Parietal lobe (tissue), 1 donor: Measurements from ENCODE around the gene RPS21. TPM values are rescaled to one million over a fixed set of nuclear protein-coding genes. Genes with fewer than 3 reads are reported as not detected.

Experiments
- total RNA-seq: library from RNA; depleted of rRNA; stranded (reverse); fragments of >200 nt; gene quantifications from one replicate; pipeline ENCODE4 v1.2.3, GENCODE V29; 2014

RPS21 gene
- total RNA-seq, result 486 TPM

DNA sequence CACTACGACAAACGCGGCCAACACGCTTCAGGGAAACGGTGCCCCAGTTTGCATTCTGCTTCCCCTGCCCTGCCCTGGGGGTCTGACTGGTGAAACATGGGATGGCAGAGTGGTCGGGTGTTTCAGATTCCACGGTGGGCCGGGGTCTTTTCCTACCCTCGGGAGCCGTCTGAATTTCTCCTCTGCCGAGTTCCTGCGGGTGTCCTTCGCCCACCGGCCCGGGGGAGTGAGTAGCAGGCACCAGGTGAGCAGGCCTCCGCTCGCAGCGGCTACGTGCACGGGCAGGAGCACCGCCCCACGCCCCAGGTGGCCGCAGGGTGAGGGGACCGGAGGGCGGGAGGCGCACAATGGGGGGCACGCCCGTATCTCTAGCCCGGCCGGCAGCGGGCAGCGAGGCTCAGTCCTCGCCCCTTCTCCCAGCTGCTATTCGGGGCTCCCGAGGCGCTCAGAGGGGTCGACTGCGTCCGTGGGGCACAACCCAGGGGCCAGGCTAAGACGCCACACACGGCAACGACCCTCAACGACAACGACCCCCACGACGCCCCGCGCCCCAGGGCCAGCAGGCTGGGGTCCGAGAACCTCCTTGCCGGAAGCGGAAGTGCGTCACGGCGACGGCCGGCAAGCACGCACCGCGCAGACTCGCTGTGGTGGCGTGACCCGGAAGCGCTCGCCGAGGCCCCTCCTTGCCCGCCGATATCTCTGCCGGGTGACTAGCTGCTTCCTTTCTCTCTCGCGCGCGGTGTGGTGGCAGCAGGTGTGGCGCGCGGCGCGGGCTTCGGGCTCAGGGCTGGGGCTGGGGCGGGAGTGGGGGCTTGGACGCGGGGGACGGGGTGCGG, at the start of gene RPS21:
RPS21 (plus strand) TSS at position 721 of the 836 bp plus-strand sequence. CDS start 236 bp downstream, outside the sequence.

DNA sequence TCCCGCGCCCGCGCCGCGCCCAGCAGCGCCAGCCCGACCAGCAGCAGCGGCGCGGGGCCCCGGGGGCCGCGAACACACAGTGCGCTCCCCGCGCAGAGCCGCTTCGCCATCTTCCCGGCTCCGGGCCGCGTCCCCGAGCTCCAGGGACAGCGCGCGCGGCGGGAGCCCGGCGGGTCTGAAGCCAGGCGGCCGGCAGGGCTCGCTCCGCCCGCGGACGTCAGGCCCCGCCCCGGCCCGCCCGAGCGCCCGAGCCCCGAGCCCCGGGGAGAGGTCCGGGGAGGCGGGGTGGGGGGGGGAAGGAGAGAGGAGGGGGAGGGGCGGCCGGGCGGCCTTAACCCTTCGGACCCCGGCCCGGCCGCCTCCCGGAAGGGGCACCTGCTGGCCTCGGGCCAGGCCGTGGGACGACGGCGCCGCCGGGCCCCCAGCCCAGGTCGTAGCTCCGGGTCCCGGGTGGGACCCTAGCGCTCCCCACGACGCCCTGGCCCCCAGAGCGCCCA, 19.7 kb upstream of the RPS21 start, which contains the start of gene LAMA5:
LAMA5 (minus strand) TSS at position 177 of the 497 bp plus-strand sequence; CDS start at position 110, 67 bp downstream.

DNA sequence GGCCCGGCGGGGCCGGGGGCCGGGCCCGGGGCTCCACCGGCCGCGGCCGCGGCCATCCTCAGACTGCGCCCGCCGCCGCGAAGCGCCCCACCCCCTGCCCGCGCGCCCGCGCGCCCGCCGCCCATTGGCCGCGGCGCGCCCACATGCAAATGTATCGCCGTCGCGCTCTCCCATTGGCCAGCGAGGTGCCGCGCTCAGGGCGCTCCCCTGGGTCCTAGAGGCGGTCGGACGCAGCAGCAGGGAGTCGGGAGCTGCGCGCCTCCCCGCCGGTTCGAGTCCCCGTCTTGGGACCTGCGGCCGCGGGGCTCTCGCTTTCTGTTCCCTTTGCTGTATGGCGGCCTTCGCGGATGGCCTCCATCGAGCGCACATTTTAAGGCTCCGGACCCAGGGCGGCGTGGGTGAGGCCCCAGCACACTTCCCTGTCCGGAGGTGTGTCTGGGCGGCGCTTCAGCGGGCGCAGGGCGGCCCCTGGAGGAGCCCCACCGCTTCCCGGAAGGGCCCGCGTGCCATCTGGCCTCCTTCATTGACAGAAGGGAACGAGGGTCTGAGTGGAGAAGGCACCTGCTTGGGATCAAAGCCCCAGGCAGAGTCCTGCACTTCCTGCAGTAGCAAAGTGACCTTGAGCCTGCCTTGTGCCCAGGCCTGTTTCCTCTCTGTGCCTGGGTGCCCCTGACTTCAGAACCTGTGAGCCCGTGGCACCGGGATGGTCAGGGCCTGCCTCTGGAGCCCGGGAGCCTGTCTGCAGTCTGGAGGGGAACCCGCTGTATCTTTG, 20.5 kb downstream of the RPS21 start, which contains the start of gene CABLES2:
CABLES2 (minus strand) TSS at position 65 of the 772 bp plus-strand sequence; CDS start at position 56, 9 bp downstream.

DNA sequence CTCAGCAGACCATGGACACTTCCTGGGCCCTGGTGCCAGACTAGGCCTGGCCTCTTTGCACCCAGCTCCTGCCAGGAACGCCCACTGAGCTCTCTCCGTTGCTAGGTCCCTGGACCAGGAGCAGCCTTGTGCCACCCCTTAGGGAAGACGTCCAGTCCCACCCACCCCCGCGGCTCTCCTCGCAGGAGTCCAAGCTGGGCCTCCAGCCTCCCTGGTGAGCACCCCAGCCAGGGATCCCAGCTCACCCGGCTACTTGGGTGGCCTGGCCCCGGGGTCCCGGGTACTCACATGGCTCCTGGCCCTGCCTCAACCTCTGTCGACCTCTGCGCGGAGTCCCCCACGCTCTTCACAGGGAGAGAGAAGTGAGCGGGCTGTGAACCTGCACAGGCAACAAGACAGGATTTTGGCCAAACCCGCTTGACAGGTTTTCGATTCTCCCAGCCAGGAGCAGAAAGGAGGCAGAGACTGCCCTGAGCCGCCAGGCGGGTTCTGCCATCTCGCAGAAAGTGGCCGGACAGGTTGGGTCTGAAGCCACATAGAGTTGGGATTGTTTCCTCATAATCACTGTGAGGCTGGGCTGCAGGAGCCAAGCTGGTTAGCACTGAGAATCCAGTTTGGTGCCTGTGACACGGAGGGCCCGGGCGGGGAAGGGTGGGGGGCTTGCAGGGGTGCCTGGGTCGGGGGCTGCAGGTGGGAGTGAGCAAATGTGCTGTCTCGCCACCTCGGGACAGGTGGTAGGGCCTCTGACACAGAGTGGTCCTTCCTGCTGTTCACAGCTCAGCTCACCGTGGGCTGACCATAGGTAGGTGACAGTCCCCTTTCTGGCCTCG, 40.5 kb downstream of the RPS21 start, which contains the start of gene RBBP8NL:
RBBP8NL (minus strand) TSS at position 368 of the 830 bp plus-strand sequence. CDS start 7,892 bp downstream, outside the sequence.

Other genes starting within 250 kb of the RPS21 start
- gene PSMA7, start 243.7 kb upstream of the RPS21 start, total RNA-seq, result 102 TPM
- 98.3 TPM for gene SS18L1, start 243.3 kb upstream of the RPS21 start, total RNA-seq
- gene MTG2, start 204.1 kb upstream of the RPS21 start, total RNA-seq, result 27.5 TPM
- gene HRH3, start 166.8 kb upstream of the RPS21 start, total RNA-seq, result 0.31 TPM
- 45.1 TPM for gene OSBPL2, start 148.6 kb upstream of the RPS21 start, total RNA-seq
- gene ADRM1, start 84.1 kb upstream of the RPS21 start, total RNA-seq, result 36.3 TPM
- 44.4 TPM for gene LAMA5, start 19.8 kb upstream of the RPS21 start, total RNA-seq
- 7.2 TPM for gene CABLES2, start 20.2 kb downstream of the RPS21 start, total RNA-seq
- gene RBBP8NL, start 40.4 kb downstream of the RPS21 start, total RNA-seq, result not detected
- gene GATA5, start 88.9 kb downstream of the RPS21 start, total RNA-seq, result not detected